D341Med (cell line): ENCODE measurements around the gene RASD1.

Experiments
- DNase-seq: peaks from one replicate; pipeline ENCODE4 v3.0.0; 2012; ENCODE audit warnings: low spot score

RASD1 gene, protein sequence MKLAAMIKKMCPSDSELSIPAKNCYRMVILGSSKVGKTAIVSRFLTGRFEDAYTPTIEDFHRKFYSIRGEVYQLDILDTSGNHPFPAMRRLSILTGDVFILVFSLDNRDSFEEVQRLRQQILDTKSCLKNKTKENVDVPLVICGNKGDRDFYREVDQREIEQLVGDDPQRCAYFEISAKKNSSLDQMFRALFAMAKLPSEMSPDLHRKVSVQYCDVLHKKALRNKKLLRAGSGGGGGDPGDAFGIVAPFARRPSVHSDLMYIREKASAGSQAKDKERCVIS

DNA sequence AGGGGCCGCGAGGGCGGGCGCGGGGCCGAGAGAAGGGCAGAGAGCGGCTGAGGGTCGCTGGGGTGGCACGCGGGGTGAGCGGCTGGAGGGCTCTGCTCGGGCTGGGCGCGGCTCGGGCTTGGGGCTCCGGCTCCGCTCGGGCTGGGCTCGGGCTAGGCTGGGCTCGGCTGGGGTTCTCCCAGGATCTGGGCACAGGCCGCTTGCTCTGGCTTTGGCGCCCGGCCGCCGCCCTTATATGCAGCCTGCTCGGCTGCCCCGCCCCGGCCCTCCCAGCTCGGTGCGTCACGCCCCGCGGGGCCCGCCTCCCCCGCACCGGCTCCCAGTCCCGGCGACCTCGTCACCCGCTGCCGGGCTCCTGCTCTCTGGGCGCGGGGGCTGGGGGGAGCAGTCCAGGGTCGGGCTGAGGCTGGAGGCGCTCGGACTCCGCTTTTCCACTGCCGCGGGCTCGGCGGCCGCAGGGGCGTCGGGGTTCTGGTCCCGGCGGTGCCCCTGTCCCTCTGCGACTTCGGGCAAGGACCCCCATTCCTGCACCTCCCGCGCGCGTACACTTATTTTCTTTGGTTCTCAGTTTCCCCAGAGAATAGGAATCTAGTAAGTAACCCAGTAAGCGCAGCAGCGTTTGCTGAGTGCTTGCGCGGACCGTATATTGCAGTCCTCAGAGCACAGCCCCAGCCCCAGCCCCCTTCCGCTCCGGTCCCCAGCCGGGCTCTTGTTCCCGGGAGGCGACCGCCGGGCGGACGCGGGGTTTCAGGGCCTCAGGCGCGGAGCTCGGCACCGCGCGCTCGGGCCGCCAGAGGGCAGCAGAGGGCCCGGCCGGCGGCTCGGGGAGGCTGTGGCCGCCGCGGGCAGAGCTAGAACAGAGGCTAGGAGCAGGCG is at the start of gene RASD1:
TSS of gene RASD1 (minus strand) at position 207 of the 876 bp plus-strand sequence. CDS start 214 bp downstream, outside the sequence.
- peak; percentile 90 for DNase-seq

DNA sequence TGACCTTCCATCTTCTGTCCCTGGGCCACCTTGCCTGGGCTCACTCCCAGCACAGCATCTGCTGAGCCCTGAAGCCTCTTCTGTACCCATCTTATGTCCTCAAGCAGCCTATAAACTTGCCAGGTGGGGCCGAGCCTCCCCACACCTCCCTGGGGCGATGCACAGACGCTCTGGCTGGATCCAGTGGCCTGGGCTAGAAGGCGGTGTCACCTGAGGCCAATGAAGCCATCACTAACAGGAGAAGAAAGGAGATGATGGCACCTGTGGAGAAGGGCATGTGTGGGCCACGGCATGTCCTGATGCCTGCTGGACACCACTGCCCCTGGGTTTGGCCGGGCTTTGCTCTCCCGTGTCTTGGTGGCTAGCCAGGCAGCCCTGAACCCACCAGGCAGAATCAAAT is 49.8 kb upstream of the RASD1 start:
- no peak for DNase-seq

GRCh38 chr17:17545031-17545820 is 49.0 kb upstream of the RASD1 start:
- no peak for DNase-seq

DNA sequence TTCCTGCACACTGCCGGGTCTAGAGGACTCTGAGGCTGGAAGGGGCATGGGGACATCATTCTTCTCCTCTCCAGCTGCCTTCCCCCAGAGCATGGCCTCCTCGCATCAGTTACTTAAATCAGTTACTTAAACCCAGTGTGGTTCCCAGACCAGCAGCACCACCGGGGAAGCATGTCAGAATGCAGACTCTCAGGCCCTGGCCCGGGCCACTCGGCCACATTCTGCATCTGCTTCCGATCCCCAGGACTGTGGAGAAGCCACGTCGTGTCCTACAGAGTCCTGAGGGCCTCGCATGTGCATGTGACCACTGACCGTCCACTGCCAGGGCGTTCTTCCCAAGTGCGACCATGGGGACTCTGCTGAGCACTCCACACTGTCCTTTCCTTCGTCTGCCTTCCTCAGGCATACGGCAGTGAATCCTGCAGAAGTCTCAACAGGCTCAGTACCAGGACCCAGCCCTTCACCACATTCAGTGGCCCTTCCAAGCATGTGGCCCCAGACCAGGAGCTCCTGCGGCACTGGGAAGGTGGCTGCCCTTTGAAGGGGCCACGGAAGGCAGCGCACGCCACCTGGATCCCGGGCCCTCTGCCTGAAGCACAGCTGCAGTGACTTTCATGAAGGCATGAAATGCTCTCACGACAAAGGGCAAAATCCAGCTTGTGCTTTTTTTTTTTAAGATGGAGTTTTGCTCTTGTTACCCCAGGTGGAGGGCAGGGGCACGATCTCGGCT is 46.9 kb upstream of the RASD1 start:
- no peak for DNase-seq

DNA sequence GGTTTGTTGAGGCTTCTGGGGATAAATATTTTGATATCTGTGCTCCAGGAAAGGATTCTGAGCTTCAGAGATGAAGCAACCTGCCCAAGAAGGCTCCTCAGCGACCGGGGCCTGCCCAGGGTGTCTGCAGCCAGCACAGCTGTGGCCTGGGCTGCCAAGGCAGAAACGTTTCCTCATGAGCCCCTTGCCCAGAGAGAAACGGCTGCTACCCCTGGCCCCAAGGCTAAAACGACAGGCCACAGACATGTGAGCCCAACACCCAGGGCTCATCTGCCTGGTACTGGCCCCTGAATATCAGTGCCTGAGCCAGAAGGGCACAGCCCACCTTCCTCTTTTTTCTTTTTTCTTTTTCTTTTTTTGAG is 45.4 kb upstream of the RASD1 start:
- no peak for DNase-seq

- DNase-seq = no peak
Observed at GRCh38 chr17:17540935-17541639, 44.9 kb upstream of the RASD1 start.

GRCh38 chr17:17540278-17540906 is 44.2 kb upstream of the RASD1 start:
- no peak for DNase-seq

DNA sequence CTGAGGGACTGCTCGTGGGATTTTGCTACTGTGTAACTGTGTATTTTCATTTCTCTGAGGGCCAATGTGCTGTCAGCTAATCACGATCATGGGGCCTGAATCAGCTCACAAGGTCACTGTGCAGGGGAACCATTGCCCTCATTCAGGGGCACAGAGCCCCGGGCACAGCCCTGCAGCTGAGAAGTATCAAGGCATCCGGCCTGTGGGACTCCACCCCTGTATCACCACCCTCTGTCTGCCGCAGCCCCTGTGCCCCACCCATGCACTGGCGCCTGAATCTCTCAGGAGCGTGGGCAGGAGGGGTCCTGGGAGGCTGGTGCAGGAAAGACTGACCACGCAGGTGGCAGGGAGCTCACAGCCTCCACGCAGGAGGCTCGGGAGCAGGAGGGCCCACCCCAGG is 43.4 kb upstream of the RASD1 start:
- DNase-seq = no peak

- DNase-seq = no peak
Observed at GRCh38 chr17:17538417-17539391, 42.5 kb upstream of the RASD1 start.

DNA sequence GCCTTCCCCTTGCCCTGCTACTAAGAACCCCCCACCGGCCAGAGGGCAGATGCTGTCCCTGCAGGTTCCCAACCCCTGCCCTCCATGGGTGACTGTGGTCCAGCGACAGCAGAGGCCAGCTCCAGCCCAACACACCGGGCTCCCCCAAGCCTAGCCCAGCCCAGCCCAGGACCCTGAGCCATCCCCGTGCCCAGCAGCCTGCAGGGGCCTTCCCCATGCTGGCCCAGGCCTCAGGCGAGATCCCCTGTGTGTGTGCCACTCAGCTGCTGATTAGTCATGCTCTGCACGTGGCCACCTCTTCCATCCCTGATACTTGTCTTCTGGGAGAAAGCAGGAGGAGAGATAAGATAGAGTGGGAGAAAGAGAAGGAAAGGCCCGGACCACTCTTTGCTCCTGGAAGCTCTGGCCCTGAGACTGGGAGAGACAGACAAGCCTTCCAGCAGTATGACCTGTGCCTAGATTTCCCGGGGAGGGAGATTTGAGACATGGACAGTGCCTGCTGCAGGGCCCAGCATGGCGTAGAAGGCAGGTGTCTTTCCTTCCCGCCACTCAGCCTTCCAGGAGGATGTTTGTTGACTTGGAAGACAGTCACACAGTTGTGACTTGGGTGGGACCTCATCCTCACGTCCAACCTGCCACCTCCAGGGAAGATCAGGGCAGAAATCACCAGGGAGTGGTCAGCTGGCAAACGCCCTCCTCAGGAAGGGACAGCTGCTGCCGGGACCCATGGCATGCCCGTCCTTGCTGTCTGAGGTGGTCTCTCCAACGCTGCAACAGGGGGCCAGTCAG is 41.3 kb upstream of the RASD1 start:
- no peak for DNase-seq

GRCh38 chr17:17536702-17537101 is 40.5 kb upstream of the RASD1 start:
- DNase-seq = no peak

DNA sequence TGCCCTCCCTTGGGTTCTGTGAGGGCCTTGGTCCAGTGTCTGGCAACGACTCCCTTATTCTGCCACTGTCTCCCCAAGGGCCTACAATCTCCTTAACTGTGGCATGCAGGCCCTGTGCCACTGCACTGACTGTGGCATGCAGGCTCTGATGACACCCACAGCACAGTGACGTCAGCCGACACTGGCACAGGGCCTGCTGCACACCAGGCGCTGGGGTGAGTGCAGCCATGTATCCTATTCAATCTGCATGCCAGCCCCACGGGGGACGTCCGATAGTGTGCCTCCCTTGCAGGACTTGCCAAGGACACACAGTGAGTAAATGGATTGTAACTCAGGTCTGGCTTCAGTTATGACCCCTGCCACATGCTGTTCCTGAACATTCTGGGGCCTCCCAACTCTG is 39.8 kb upstream of the RASD1 start:
- DNase-seq = no peak

- DNase-seq = no peak
Observed at GRCh38 chr17:17533901-17534441, 37.8 kb upstream of the RASD1 start.

GRCh38 chr17:17532991-17533390 is 36.8 kb upstream of the RASD1 start:
- DNase-seq = no peak

DNA sequence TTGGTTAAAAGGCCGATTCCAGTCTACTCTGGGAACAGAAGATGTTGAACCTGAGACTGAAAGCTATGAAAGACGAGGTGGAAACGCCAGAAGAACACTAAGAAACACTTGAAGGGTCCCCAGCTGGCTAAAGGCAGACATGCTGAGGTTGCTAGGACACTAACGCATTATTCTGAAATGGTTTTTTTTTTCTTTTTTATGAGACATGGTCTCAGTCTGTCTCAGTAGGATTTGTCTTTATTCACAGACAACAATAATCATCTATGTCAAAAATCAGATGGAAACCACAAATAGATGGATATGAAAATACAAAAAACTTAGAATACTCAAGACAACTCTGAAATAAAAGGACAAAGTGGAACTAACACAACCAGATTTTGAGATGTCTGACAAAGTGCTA is 35.0 kb upstream of the RASD1 start:
- no peak for DNase-seq

GRCh38 chr17:17528696-17529652 is 32.8 kb upstream of the RASD1 start:
- no peak for DNase-seq

DNA sequence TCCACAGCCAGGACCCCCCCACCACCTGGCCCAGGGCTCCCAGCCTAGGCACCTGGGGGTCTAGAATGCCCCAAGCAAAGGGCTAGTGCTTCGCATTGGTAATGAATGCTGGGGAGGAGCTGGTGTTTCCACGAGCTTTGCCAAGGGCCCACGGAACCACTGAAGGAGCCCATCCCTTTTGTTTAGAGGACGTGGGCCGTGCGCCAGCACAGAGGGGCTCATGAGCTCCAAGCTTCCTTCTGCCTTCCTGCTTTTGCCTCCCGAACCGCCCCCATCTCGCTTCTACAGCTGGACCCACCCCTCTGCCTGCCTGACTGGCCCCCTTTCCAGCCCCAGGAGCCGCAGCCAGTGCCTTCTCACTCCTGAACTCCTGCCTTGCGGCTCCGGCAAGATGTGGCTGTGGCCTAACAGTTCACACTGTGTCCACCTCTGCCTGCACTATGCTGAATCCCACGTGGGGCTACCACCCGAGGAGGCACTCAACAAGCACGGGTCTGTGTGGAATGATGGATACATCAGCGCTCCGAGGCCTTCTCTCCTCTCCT is 31.8 kb upstream of the RASD1 start:
- DNase-seq = no peak
